Activated CD8-positive, alpha-beta memory T cell treated with anti-CD3 and anti-CD28 coated beads, Interleukin-2, amount 50 U/mL, for 4 hours (primary cell): ENCODE data around the gene KRT35.

Source experiments
- DNase-seq: peaks from one replicate; pipeline ENCODE4 v3.0.0-alpha.2; 2020

KRT35 gene

DNA sequence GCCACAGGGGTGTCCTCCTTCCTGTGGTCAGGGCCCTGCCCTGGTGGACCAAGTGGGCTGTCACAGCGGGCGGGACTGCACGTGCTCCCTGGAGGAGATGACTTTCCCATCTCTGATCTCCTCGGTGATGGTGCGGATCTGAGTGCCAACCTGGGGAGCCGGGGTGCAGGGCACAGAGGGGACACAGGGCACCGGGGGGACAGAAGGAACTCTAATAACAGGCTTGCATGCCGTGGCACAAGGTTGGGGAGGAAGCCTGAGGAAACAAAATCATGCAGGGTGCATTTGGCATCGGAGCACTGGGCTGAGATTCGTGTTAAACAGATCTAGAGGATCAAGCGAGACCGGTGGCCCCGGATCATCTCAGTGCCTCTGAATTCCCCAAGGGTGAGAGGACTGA lies 5.4 kb upstream of the KRT35 start:
- DNase-seq = no peak

GRCh38 chr17:41484920-41485904 lies 4.3 kb upstream of the KRT35 start:
- DNase-seq = no peak

DNA sequence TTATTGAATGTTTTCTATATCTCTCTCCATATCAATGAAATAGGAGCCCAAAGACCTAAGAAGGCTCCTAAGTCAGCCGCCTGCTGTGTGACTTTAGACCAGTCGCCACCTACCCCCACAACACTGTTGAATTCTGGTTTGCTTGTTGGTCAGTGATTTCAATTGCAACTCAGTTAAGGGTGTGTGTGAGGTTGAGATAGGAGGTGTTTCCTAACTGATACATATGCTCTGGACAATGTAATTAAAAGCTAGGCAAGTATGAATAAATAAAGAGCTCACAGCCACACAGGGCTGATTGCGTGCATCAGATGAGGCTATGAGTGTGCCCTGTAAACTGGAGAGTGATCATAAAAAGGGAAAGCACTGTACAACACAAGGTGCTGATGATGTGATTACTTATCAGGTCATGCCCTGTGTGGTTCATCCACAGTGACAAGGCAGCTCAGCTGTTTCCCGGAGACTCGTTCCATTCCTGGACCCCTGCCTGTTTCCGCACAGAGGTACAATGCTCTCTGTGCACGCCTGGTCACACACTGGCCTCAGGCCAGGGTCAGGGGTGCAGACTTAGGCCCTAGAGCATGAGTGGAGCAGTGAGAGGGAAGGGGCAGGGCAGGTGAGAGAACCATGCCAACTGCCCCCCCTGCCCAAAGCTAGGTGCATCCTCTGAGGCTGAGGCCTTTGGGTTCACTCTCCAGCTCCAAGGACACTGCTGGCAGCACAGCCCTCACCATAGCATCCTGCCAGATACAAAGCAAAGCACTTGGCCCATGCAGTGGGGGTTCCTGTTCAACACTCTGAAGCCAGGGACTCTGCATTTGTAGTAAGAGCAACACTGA lies 3.3 kb upstream of the KRT35 start:
- DNase-seq = no peak

DNA sequence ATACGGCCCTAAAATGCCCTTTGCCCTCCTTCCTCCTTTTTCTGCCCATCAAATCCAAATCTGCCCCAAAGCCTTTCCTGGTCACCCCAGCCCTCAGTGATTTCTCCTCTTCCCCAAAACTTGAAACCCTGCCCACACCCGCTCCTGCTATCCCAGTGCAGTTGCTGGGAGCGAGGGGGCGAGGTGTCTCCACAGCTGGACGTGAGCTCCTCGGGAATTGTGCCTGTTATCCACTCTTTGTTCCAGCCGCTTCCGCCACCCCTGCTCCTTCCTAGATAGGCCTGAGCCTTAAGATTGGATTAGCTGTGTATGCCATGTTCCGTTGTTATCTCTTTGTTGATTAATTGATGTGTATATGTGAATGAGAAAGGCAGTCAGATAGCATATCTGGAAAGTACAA lies 2.6 kb upstream of the KRT35 start:
- DNase-seq = no peak

GRCh38 chr17:41480581-41480980 lies 370 bp downstream of the KRT35 start:
- DNase-seq = no peak

DNA sequence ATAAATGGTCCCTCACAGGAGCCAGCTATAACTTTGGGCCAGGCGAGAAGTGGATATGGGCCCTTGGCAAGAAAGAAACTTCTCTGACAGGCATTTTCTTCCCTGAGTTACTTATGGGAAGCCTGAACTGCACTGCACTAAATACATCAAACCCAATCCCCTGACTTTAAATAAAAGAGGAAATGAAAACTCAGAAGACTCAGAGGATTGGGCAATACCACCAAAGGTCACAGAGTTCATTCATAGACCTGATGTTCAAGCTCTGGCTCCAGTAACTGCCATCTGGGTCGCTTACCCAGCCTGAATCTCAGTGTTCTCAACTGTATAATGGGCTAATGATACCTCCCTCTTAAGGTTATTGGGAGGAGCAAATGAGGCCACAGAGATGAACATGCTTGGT lies 815 bp downstream of the KRT35 start:
- DNase-seq = no peak

- DNase-seq = no peak
Measured at GRCh38 chr17:41478237-41478636, 2.7 kb downstream of the KRT35 start.

- no peak for DNase-seq
Measured at GRCh38 chr17:41476866-41477815, 3.8 kb downstream of the KRT35 start.

GRCh38 chr17:41475421-41475820 lies 5.5 kb downstream of the KRT35 start:
- no peak for DNase-seq

- DNase-seq = no peak
Measured at GRCh38 chr17:41474863-41475262, 6.1 kb downstream of the KRT35 start.

DNA sequence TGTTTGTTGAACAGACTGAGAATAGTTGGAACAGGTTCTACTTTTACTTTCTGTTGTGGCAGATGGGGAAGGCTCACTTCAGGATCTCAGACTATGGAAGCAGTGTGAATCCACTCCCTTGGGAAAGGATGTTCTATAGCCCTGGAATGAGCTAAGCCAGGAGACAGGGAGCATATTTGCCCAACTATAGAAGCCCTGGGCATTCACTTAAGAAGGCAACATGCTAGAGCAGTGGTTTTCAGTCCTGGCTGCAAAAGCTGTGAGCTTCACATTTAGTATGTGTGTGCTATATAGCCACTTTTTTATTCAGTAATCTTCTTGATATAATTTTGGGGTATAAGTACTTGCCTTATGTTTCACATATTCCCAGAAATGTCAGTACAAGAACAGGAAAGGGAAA lies 12.6 kb downstream of the KRT35 start:
- no peak for DNase-seq

GRCh38 chr17:41467561-41467960 lies 13.4 kb downstream of the KRT35 start:
- DNase-seq = no peak

DNA sequence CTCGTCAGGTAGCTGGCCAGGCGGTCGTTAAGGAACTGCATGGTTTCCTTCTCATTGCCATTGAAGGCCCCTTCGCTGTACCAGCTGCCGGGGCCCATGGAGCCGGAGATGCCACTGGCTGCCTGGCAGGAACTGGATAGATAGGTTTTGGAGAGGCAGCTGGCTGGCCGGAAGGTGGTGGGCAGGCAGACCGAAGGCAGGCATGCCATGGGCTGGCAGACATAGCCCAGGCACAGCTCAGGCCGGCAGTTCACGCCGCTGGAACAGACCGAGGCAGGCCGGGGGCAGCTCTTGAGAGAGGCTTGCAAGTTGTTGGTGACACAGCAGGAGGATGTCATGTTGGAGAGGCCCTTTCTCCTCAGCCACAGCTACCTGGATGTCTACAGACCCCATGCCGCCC lies 14.0 kb downstream of the KRT35 start, which contains the start of gene KRT32:
Gene KRT32, minus strand, starts transcription at position 399 of the 400 bp plus-strand sequence. Its CDS starts 61 bp downstream, at position 338.
- DNase-seq = no peak

- DNase-seq = no peak
Measured at GRCh38 chr17:41464682-41465081, 16.3 kb downstream of the KRT35 start.

- DNase-seq = no peak
Measured at GRCh38 chr17:41464173-41464572, 16.8 kb downstream of the KRT35 start.

GRCh38 chr17:41463746-41464145 lies 17.2 kb downstream of the KRT35 start:
- DNase-seq = no peak

DNA sequence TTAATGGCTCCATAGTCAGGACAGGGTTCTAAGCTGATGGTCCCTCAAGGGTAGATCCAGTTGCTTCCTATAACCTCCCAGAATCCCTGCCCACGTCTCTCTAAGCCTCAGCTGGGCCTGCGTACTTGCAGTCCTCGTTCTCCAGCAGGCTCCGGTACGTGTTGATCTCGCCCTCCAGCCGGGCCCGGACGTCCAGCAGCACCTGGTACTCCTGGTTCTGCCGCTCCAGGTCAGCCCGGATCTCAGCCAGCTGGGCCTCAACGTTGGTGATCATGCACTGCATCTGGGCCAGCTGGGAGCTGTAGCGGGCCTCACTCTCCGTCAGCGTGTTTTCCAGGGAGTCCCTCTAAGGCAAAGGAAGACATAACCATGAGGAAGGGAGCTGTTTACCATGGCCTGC lies 18.2 kb downstream of the KRT35 start:
- no peak for DNase-seq

DNA sequence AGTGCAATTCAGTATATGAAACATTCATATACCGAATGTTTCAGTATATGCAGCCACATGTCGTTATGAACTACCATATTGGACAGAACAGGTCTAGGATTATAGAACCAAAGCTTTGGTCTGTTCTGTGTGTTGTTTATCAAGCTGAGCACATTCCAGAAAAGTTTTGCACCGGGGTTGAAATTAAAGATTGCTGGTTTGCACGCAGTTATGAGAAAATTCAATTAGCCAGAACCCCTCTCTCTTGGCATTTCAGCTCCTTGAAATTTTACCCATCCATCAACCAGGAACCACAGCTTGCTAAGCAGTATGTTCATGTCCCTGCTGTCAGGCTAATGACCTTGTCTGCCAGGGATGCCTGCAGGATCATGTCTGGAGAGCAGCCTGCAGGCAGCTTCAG lies 23.3 kb downstream of the KRT35 start:
- DNase-seq = no peak

- DNase-seq = no peak
Measured at GRCh38 chr17:41456204-41456603, 24.7 kb downstream of the KRT35 start.

- DNase-seq = no peak
Measured at GRCh38 chr17:41455236-41455635, 25.7 kb downstream of the KRT35 start.

DNA sequence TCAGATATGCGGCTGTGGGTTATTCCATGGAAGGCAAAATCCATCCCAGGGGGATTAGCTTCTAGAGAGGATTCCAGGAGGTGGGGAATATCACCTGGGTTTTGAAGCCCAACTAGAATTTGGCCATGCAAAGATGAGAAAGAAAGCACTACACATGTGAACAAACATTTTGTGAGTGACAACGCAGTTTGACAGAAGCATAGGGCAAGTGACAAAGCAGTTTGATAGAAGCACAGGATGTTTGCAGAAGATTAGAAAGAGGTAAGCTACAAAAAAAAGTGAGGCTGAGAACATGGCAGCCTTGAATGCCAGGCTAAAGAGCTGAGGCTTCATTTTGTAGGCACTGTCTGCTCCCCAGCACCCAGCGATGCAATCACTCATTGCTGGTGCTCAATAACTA lies 27.9 kb downstream of the KRT35 start:
- DNase-seq = no peak

- no peak for DNase-seq
Measured at GRCh38 chr17:41452281-41452680, 28.7 kb downstream of the KRT35 start.
